GM12878 (cell line): Measurements from ENCODE around the gene NBPF26. TPM values are rescaled to one million over a fixed set of nuclear protein-coding genes. Genes with fewer than 3 reads are reported as not detected.
"Not testable (repeated sequence)": the region's sequence is repeated elsewhere in the genome, so short reads cannot be mapped to it uniquely, and the experiment has no call there.

Experiments
- ATAC-seq: fragments of 200-7000 bp; cut with Tn5 transposase; 3 replicates; pipeline ENCODE4 v1.9.1; 2020; ENCODE audit warnings: mild to moderate bottlenecking, moderate library complexity
- BruUV-seq: library from RNA; stranded (reverse); fragments of 400-500 nt; replicated peaks from 2 replicates; lab custom pipeline; 2021; lab: Mats Ljungman, UMichigan
- CTCF ChIA-PET: fragments of 300-600 bp; sonication (Branson Sonifier 250); formaldehyde crosslinking; extraction: SDS; loops from one replicate; lab custom pipeline; 2021; ENCODE audit warnings: inconsistent platforms; lab: Yijun Ruan, JAX
- POLR2A ChIA-PET: fragments of 350-600 bp; formaldehyde crosslinking; extraction: SDS; loops from one replicate; lab custom pipeline; 2021; ENCODE audit warnings: inconsistent platforms; lab: Charles Lee
- RAD21 ChIA-PET: fragments of 300-600 bp; sonication (Branson Sonifier 250); formaldehyde crosslinking; loops from one replicate; lab custom pipeline; 2023; ENCODE audit warnings: antibody characterized with exemption; ENCODE audit not compliant: unreplicated experiment; lab: Charles Lee
- SMC1A ChIA-PET: fragments of 300-600 bp; sonication (Branson Sonifier 250); formaldehyde crosslinking; loops from one replicate; lab custom pipeline; 2023; ENCODE audit not compliant: unreplicated experiment, uncharacterized antibody; lab: Charles Lee
- DNase-seq: peaks from one replicate; pipeline ENCODE4 v3.0.0-alpha.2; 2011; ENCODE audit warnings: low read depth, low spot score
- FAIRE-seq: peaks from 3 replicates; lab custom pipeline; 2011; peaks lifted over from hg19 to GRCh38; lab: Jason Lieb, UNC
- H2AFZ ChIP-seq: 2 replicates; pipeline ENCODE4 v1.6.0; 2011; ENCODE audit warnings: low read depth, low read length, control low read depth; ENCODE audit not compliant: control insufficient read depth
- H3K27ac ChIP-seq: 2 replicates; pipeline ENCODE4 v1.5.1; 2011; ENCODE audit warnings: control low read depth; ENCODE audit not compliant: control insufficient read depth, insufficient read depth
- H3K27me3 ChIP-seq, 2 experiments: replicated peaks in 1 of 2; 2 replicates each; pipeline versions ENCODE4 v1.6.0 to v1.6.1; 2011; ENCODE audit warnings: low read length in 1 of 2; ENCODE audit not compliant: control insufficient read depth in 2 of 2, insufficient read depth in 2 of 2
- H3K36me3 ChIP-seq, 2 experiments: 2 replicates each; pipeline ENCODE4 v1.5.1; 2011; ENCODE audit warnings: low read length in 1 of 2; ENCODE audit not compliant: control insufficient read depth in 2 of 2, insufficient read depth in 2 of 2
- H3K4me1 ChIP-seq: 2 replicates; pipeline ENCODE4 v1.6.1; 2011; ENCODE audit warnings: mild to moderate bottlenecking, low read length, moderate library complexity, mixed read lengths; ENCODE audit not compliant: control insufficient read depth, insufficient read depth
- H3K4me2 ChIP-seq: 2 replicates; pipeline ENCODE4 v1.6.0; 2011; ENCODE audit warnings: control low read depth; ENCODE audit not compliant: control insufficient read depth, insufficient read depth
- H3K4me3 ChIP-seq: fragments of 200-600 bp; sonication (generic); 2 replicates; pipeline ENCODE4 v1.5.1; 2016
- H3K79me2 ChIP-seq: 2 replicates; pipeline ENCODE4 v1.6.0; 2011; ENCODE audit warnings: low read length; ENCODE audit not compliant: control insufficient read depth, insufficient read depth
- H3K9ac ChIP-seq: 2 replicates; pipeline ENCODE4 v1.8.0; 2011; ENCODE audit warnings: low read length, control low read depth, mixed read lengths; ENCODE audit not compliant: control insufficient read depth, insufficient read depth
- H3K9me3 ChIP-seq: replicated peaks from 3 replicates; pipeline ENCODE4 v1.5.1; 2011; ENCODE audit warnings: mild to moderate bottlenecking, low read length; ENCODE audit not compliant: control insufficient read depth, insufficient read depth
- H4K20me1 ChIP-seq: 2 replicates; pipeline ENCODE4 v1.6.0; 2011; ENCODE audit not compliant: control insufficient read depth, insufficient read depth
- BMI1 ChIP-seq: fragments of 450-650 bp; IDR thresholded peaks from 2 replicates; pipeline ENCODE4 v1.6.1; 2016; ENCODE audit warnings: mild to moderate bottlenecking, moderate library complexity, borderline replicate concordance
- CEBPZ ChIP-seq: fragments of 150-350 bp; IDR thresholded peaks from 2 replicates; pipeline ENCODE4 v1.6.1; 2016; ENCODE audit warnings: low read depth, low read length
- IRF5 ChIP-seq: fragments of 450-650 bp; IDR thresholded peaks from 2 replicates; pipeline ENCODE4 v1.6.1; 2017; ENCODE audit warnings: borderline replicate concordance
- WGBS: methylation state at CpG from one replicate; pipeline ENCODE4 v1.1.6; 2016; ENCODE audit warnings: low lambda C conversion rate; ENCODE audit not compliant: insufficient replicate concordance, insufficient coverage; ENCODE audit errors: missing lambda C conversion rate; 5-methylcytosine and 5-hydroxymethylcytosine counted together
- in situ Hi-C: fragments of 300-500 bp; cut with MboI; formaldehyde crosslinking; loops from 9 replicates; pipeline ENCODE4 v1.14.3; 2018; ENCODE audit warnings: mixed read lengths
- intact Hi-C: fragments of 100-400 bp; cut with micrococcal nuclease; formaldehyde crosslinking; loops from one replicate; pipeline ENCODE4 v1.14.2; 2022; ENCODE audit not compliant: unreplicated experiment
- polyA plus RNA-seq, 11 experiments: library from polyadenylated mRNA; depleted of rRNA in 4 of 11; unstranded in 6 of 11; stranded (reverse) in 5 of 11; fragments of >200 nt; fragmentation: Nextera tagmentation in 4 of 11; fragmentation: Illumina TruSeq in 1 of 11; extraction: Ambion mirVana in 4 of 11; extraction: Trizol in 1 of 11; gene quantifications; 1 replicate in 1 of 11; 2 replicates in 10 of 11; pipeline versions ENCODE4 v1.2.1 to v1.2.3, GENCODE V29; 2011 to 2016; ENCODE audit warnings: inconsistent platforms in 2 of 11, missing spikeins in 2 of 11, low read depth in 1 of 11
- total RNA-seq, 4 experiments: library from RNA; depleted of rRNA in 3 of 4; stranded (reverse); fragments of >200 nt in 3 of 4; fragmentation: Illumina TruSeq in 1 of 4; extraction: Trizol in 1 of 4; gene quantifications; 2 replicates each; pipeline versions ENCODE4 v1.2.1 to v1.2.3, GENCODE V29; 2013 to 2021

NBPF26 gene
- total and polyA plus RNA-seq, 10 of the 15 experiments (the other 5 are each of a cell fraction or from before 2014, with no cell fraction given), result 0.21 to 10.7 (median 4.1) TPM

GRCh38 chr1:120850537-120851421 is 127.0 kb downstream of the NBPF26 start (continued):
- peak; percentile 45; the same call in 1 of the 2 replicates for TF ChIP-seq CEBPZ
- peak; percentile 99 for TF ChIP-seq BMI1
- peak; percentile 81 for TF ChIP-seq IRF5

GRCh38 chr1:120858144-120858543 is 134.4 kb downstream of the NBPF26 start:
- H2AFZ ChIP-seq, POLR2A ChIA-PET, H3K27ac ChIP-seq, H3K4me3 ChIP-seq, DNase-seq, H3K4me2 ChIP-seq, RAD21 ChIA-PET, CTCF ChIA-PET, FAIRE-seq, in situ Hi-C loops, H3K4me1 ChIP-seq, H3K9ac ChIP-seq, H3K27me3 ChIP-seq, BruUV-seq, H4K20me1 ChIP-seq, ATAC-seq, H3K9me3 ChIP-seq, H3K79me2 ChIP-seq, SMC1A ChIA-PET, H3K36me3 ChIP-seq: not testable (repeated sequence)
- intact Hi-C loops, result loop anchor here (10.0 kb wide), 1 partner anchor 87 kb away; no protein-coding TSS in a partner anchor
- 85% methylated on average over 2 of the region's 2 CpGs for WGBS

- H3K9me3 ChIP-seq, DNase-seq, H3K27me3 ChIP-seq, H3K4me3 ChIP-seq, POLR2A ChIA-PET, in situ Hi-C loops, H2AFZ ChIP-seq, H3K36me3 ChIP-seq, H3K4me2 ChIP-seq, CTCF ChIA-PET, H3K27ac ChIP-seq, SMC1A ChIA-PET, H3K9ac ChIP-seq, RAD21 ChIA-PET, FAIRE-seq, H4K20me1 ChIP-seq, H3K79me2 ChIP-seq, BruUV-seq, H3K4me1 ChIP-seq, ATAC-seq: not testable (repeated sequence)
- WGBS, result 16% methylated on average over 3 of the region's 8 CpGs
- intact Hi-C loops, result loop anchor here (10.0 kb wide), 1 partner anchor 85 kb away; no protein-coding TSS in a partner anchor
These were observed 136.0 kb downstream of the NBPF26 start for GRCh38 chr1:120859615-120860234.
